WTC11 (cell line): ENCODE data around the gene KLK1.

Experiments used
- ATF1 ChIP-seq: sonication (generic); formaldehyde crosslinking; IDR thresholded peaks from 2 replicates; pipeline ENCODE4 v1.8.1; 2023; ENCODE audit warnings: mild to moderate bottlenecking, moderate library complexity, missing genetic modification reagents
- ATF6 ChIP-seq: sonication (generic); formaldehyde crosslinking; IDR thresholded peaks from 2 replicates; pipeline ENCODE4 v1.8.1; 2023; ENCODE audit warnings: mild to moderate bottlenecking, missing genetic modification reagents
- CTCF ChIP-seq: fragments of 200-600 bp; IDR thresholded peaks from 2 replicates; pipeline ENCODE4 v1.8.0; 2022; ENCODE audit warnings: antibody characterized with exemption
- FOXP1 ChIP-seq: sonication (generic); formaldehyde crosslinking; IDR thresholded peaks from 2 replicates; pipeline ENCODE4 v1.8.0; 2022; ENCODE audit warnings: missing genetic modification reagents, mild to moderate bottlenecking, moderate library complexity, borderline replicate concordance
- JUN ChIP-seq: sonication (generic); formaldehyde crosslinking; IDR thresholded peaks from 2 replicates; pipeline ENCODE4 v1.8.0; 2023; ENCODE audit warnings: mild to moderate bottlenecking, missing genetic modification reagents
- NFYB ChIP-seq: sonication (generic); formaldehyde crosslinking; conservative IDR thresholded peaks from 2 replicates; pipeline ENCODE4 v1.8.0; 2022; ENCODE audit warnings: low read depth, missing genetic modification reagents
- TCF7 ChIP-seq: sonication (generic); formaldehyde crosslinking; IDR thresholded peaks from 2 replicates; pipeline ENCODE4 v1.8.0; 2022; ENCODE audit warnings: mild to moderate bottlenecking, low read depth, missing genetic modification reagents, moderate library complexity

- TF ChIP-seq CTCF = no peak
- no peak for TF ChIP-seq NFYB (CRISPR knock-in tag)
- TF ChIP-seq ATF1 (CRISPR knock-in tag) = no peak
- no peak for TF ChIP-seq ATF6 (CRISPR knock-in tag)
- TF ChIP-seq FOXP1 (CRISPR knock-in tag) = no peak
- TF ChIP-seq JUN (CRISPR knock-in tag) = no peak
- TF ChIP-seq TCF7 (CRISPR knock-in tag) = no peak
Observed at GRCh38 chr19:50819636-50820035, 4.0 kb downstream of the KLK1 start.
